Right renal pelvis (tissue), 4 donors: Measurements from ENCODE around the gene GIPR. TPM values are rescaled to one million over a fixed set of nuclear protein-coding genes. Genes with fewer than 3 reads are reported as not detected.

Experiments used
- DNase-seq, 4 donors: peaks; one replicate each; pipeline ENCODE4 v3.0.0-alpha.2; 2013; ENCODE audit warnings: low read depth in 4 of 4, low spot score in 3 of 4, missing footprints in 1 of 4
- polyA plus RNA-seq, 4 donors: library from polyadenylated mRNA; unstranded; fragments of 120-200 nt; gene quantifications; one replicate each; pipeline ENCODE4 v1.2.1, GENCODE V29; 2013; ENCODE audit not compliant: insufficient read length in 4 of 4

GIPR gene
- polyA plus RNA-seq, 4 donors: 0.33 to 0.80 (median 0.58) TPM

GRCh38 chr19:45645068-45645630 is 22.9 kb upstream of the GIPR start:
- no peak for DNase-seq

DNA sequence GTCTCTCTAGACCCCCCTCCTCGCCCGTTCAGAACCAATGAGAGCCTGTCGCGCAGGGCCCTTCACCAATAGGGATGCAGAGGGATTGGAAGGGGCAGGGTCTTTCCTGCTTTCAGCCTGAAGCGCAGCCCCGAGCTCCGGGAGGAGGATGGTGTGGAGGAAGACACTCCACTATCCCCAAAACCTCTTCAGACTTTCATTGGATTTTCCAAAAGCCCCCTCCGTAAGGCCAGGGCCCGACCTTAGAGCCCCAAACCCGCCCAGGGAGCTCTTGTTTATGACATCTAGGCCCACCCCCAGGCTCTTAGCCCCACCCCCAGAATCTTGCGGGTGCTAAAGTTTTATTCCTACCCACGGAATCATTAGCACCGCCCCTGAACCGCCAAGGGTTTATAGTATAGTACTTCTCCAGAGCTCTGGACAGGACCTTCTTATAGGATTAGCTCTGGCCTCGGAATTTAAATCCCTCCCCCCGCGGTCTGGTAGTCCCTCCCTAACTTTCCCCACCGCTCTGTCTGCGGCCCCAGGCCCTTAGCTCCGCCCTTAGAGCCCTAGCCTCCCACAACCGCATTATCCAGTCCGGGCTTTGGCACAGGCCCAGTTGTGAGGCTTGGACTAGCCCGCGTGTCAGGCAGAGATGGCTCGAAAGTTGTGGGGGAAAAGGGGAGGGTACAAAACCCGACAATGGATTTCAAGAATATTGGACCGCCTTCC is 22.2 kb upstream of the GIPR start:
- DNase-seq: no peak

GRCh38 chr19:45646345-45646698 is 21.7 kb upstream of the GIPR start:
- no peak for DNase-seq

DNA sequence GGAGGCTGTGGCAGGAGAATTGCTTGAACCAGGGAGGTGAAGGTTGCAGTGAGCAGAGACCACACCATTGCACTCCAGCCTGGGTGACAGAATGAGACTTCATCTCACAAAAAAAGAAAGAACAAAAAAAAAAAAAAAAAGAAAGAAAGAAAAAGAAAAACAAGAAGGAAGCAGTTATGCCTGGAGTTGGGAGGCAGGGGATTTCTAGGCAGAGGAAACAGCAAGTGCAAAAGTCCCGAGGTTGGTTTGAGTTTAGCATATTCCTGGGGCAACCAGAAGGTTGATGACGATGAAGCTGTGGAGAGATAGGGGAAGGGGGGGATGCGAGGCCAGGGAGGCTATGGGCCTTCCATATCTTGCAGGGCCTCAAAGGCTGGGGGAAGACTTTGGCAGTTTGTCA is 17.3 kb upstream of the GIPR start:
- DNase-seq: no peak

GRCh38 chr19:45653634-45654033 is 14.4 kb upstream of the GIPR start:
- no peak for DNase-seq

GRCh38 chr19:45655073-45655472 is 12.9 kb upstream of the GIPR start:
- DNase-seq: no peak

DNA sequence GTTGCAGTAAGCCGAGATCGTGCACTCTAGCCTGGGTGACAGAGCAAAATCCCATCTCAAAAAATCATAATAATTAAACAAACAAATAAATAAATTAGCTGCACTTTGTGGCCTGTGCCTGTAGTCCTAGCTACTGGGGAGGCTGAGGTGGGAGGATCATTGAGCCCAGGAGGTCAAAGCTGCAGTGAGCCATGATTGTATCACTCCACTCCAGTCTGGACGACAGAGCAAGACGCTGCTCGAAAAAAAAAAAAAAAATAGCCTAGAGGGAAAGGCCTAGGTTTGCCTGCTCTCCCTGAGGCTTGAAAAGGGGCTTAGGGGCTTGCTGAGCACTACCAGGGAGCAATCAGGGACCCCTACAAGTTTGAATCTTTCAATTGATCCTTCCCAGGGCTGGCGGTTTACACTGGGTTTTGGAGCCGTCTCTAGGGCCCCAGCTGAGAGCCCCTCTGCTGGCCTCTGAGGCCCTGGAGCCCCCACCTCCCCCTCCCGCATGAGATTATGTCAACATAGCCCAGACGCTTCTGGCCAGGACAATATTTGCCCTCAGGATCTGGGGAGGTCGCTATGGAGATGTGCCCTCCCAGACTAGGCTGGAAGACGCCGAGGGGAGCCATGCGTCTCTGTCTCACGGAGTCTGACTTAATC is 10.4 kb upstream of the GIPR start:
- DNase-seq: no peak

DNA sequence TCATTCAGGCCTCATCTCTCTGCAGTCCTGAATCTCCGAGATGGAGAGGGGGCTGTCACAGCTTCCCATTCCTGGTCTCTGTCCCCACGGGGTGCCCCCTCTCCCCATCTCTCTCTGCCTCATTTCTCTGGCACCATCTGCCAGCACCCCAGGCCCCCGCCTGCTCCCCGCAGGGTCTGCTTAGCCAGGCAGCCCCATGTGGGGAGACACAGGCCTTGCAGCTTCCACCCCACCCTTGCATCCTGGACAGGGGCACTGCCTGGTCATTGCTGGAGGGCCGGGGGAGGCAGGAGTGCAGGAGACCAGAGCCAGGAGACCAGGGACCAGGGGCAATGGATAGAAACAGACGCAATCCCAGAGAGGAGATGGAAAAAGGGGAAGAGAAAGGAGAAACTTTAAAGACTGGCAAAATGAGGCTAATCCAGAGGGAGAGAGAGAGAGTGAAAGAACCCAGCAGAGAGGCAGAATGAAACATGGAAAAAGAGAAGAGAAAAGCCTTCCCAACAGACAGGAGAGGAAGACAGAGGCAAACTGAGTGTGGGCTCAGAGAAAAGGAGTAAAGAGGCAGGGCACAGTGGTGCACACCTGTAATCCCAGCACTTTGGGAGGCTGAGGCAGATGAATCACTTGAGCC is 8.8 kb upstream of the GIPR start:
- no peak for DNase-seq

DNA sequence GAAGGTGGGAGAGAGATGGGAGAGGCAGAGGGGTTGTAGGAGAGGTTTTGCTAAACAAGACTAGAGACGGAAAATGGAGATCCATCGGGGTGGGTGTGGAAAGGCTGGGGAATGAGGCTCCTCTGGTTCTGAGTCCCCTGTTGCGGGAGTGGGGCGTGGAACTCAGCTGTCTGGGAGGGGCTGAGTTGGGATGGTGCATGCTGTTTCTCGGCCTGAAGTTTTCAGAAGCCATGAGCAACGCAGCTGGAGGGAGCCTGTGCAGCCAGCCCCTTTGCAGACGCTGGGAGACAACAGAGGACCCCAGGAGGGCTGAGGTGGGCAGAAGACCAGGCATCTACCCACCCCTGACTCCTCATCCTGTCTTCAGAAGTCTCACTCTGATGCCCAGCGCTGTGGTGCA is 7.4 kb upstream of the GIPR start:
- DNase-seq: no peak

- no peak for DNase-seq
Observed at GRCh38 chr19:45663800-45664199, 4.2 kb upstream of the GIPR start.

GRCh38 chr19:45664575-45664974 is 3.4 kb upstream of the GIPR start:
- DNase-seq: no peak

- no peak for DNase-seq
Observed at GRCh38 chr19:45668342-45668871, 386 bp downstream of the GIPR start.

GRCh38 chr19:45670670-45671453 is 2.8 kb downstream of the GIPR start:
- DNase-seq: no peak

GRCh38 chr19:45674946-45675345 is 6.9 kb downstream of the GIPR start:
- no peak for DNase-seq

DNA sequence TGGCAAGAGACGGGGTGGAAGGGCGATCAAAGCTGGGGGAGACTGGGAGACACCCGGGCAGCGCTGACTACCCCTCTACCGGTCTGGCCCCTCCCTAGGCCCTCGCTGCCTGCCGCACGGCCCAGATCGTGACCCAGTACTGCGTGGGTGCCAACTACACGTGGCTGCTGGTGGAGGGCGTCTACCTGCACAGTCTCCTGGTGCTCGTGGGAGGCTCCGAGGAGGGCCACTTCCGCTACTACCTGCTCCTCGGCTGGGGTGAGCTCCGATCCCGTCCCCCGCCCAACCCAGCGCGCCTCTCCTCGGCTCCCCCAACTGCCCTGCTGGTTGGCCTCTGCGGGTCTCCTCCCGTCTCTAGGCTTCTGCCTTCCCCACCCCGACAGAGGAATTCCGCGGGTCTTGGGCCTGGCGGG is 8.8 kb downstream of the GIPR start:
- DNase-seq: no peak

- DNase-seq: no peak
Observed at GRCh38 chr19:45677351-45678230, 9.6 kb downstream of the GIPR start.

DNA sequence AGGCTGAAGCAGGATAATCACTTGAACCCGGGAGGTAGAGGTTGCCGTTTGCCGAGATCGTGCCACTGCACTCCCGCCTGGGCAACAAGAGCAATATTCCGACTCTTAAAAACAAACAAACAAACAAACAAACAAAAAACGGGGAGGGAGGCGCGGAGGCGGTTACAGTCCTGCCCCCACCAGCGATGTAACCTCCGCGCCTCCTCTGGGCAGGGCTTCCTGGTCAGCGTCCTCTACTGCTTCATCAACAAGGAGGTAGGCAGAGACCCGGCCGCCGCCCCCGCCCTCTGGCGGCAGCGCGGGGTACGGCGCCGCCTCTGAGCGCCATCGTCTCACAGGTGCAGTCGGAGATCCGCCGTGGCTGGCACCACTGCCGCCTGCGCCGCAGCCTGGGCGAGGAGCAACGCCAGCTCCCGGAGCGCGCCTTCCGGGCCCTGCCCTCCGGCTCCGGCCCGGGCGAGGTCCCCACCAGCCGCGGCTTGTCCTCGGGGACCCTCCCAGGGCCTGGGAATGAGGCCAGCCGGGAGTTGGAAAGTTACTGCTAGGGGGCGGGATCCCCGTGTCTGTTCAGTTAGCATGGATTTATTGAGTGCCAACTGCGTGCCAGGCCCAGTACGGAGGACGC is 13.5 kb downstream of the GIPR start:
- no peak for DNase-seq

DNA sequence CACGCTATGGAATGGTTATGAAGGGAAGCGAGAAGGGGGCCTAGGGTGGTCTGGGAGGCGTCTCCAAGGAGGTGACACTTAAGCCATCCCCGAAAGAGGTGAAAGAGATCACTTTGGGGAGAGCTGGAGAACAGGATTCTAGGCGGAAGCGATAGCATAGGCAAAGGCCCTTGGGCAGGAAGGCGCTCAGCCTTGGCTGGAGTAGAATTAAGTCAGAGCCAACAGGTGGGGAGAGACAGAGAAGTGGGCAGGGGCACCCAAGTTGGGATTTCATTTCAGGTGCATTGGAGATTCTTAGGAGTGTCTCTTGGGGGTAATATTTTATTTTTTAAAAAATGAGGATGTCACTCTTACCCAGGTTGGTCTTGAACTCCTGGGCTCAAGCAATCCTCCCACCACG is 14.1 kb downstream of the GIPR start:
- no peak for DNase-seq

- no peak for DNase-seq
Observed at GRCh38 chr19:45682908-45683307, 14.9 kb downstream of the GIPR start.
